Measurements from ENCODE around the gene CDC123. TPM values are rescaled to one million over a fixed set of nuclear protein-coding genes. Genes with fewer than 3 reads are reported as not detected.

The CDC123 gene
- total RNA-seq, 1 experiment from 2014 or later, result 132 TPM

DNA sequence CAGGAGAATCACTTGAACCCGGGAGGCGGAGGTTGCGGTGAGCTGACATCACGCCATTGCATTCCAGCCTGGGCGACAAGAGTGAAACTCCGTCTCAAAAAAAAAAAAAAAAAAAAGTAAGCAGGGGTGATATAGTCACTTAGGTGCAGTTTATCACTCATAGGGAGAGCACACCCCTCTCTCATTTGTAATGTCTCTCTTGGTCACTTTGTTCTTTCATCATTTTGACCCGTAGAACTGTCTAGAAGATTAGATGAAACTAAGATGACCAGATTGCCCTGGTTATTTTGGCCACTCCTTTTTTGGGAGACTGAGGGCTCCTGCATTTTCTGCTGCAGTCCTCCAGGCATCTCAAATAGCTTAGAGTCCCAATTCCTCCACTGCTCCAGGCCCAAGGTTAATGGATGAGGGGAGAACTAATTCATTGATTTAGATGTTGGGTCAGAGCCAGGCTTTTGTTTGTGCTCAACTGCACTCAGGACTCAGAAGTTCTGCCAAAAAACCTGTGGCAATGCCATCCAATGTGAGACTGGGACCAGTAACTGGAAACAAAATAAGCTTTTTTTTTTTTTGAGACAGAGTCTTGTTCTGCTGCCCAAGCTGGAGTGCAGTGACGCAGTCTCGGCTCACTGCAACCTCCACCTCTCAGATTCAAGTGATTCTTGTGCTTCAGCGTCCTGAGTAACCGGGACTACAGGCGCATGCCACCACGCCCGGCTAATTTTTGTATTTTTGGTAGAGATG lies 103.4 kb downstream of the CDC123 start:
- Histone ChIP-seq H3K27me3 (ENCODE audit: insufficient read depth, low read length) (no peaks in the 10 kb centered on the region), H3K79me2 (ENCODE audit: insufficient read depth, low read length) (no peaks in the 10 kb centered on the region), H3K9me2 (ENCODE audit: insufficient read depth) (no peaks in the 10 kb centered on the region), H3K4me1 (ENCODE audit: control insufficient read depth in 1 of 2, insufficient read depth in 2 of 2, low read length in 2 of 2) (no peaks in the 10 kb centered on the region), H3K9ac (ENCODE audit: low read length) (no peak overlapping the region), H3K4me3 (replicated peaks in 1 of 2; ENCODE audit: low read depth in 1 of 2, low read length in 2 of 2) (no peak overlapping the region), H4K20me1 (ENCODE audit: insufficient read depth) (no peaks in the 10 kb centered on the region), H3K4me2 (ENCODE audit: low read length) (no peak overlapping the region), H2AFZ (ENCODE audit: low read depth, low read length, poor library complexity, severe bottlenecking) (no peak overlapping the region), H3K9me3 (ENCODE audit: control insufficient read depth in 1 of 2, insufficient read depth in 1 of 2, low read depth in 1 of 2, low read length in 2 of 2) (no peaks in the 10 kb centered on the region), H3K36me3 (ENCODE audit: control insufficient read depth in 1 of 2, insufficient read depth in 2 of 2, low read length in 2 of 2) (no peaks in the 10 kb centered on the region), H3K27ac (ENCODE audit: low read depth, low read length) (no peak overlapping the region)
- ATAC-seq, result no peak
- BruUV-seq (replicated peaks), result no TSS peak
- no peak for TF ChIP-seq TCF7L2 (IDR thresholded peaks at IDR 0.05; ENCODE audit: borderline replicate concordance, extremely low read depth, insufficient read depth, insufficient read length)
- no peak for TF ChIP-seq FOSL1 (IDR thresholded peaks at IDR 0.05; ENCODE audit: low read depth)
- TF ChIP-seq SIN3A (IDR thresholded peaks at IDR 0.05; ENCODE audit: low read depth), result no peak
- no peak for TF ChIP-seq POLR2AphosphoS5 (IDR thresholded peaks at IDR 0.05; ENCODE audit: low read depth, low read length)
- no peak for TF ChIP-seq ELF1 (IDR thresholded peaks at IDR 0.05; ENCODE audit: borderline replicate concordance, low read depth)
- TF ChIP-seq, protein P1, sequence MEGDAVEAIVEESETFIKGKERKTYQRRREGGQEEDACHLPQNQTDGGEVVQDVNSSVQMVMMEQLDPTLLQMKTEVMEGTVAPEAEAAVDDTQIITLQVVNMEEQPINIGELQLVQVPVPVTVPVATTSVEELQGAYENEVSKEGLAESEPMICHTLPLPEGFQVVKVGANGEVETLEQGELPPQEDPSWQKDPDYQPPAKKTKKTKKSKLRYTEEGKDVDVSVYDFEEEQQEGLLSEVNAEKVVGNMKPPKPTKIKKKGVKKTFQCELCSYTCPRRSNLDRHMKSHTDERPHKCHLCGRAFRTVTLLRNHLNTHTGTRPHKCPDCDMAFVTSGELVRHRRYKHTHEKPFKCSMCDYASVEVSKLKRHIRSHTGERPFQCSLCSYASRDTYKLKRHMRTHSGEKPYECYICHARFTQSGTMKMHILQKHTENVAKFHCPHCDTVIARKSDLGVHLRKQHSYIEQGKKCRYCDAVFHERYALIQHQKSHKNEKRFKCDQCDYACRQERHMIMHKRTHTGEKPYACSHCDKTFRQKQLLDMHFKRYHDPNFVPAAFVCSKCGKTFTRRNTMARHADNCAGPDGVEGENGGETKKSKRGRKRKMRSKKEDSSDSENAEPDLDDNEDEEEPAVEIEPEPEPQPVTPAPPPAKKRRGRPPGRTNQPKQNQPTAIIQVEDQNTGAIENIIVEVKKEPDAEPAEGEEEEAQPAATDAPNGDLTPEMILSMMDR (IDR thresholded peaks at IDR 0.05 in 2 of 3, conservative IDR thresholded peaks at IDR 0.05 in 1 of 3; ENCODE audit: borderline replicate concordance in 1 of 3, insufficient read depth in 1 of 3, low read depth in 2 of 3, low read length in 2 of 3), result no peak
- TF ChIP-seq RAD21 (IDR thresholded peaks at IDR 0.05; ENCODE audit: low read depth), result no peak
- TF ChIP-seq, protein P2, sequence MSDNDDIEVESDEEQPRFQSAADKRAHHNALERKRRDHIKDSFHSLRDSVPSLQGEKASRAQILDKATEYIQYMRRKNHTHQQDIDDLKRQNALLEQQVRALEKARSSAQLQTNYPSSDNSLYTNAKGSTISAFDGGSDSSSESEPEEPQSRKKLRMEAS (IDR thresholded peaks at IDR 0.05), result no peak
- no peak for TF ChIP-seq SRF (IDR thresholded peaks at IDR 0.05; ENCODE audit: low read depth)
- TF ChIP-seq, protein P3, sequence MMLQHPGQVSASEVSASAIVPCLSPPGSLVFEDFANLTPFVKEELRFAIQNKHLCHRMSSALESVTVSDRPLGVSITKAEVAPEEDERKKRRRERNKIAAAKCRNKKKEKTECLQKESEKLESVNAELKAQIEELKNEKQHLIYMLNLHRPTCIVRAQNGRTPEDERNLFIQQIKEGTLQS (IDR thresholded peaks at IDR 0.05), result no peak
- TF ChIP-seq JUND (IDR thresholded peaks at IDR 0.05), result no peak
- no peak for TF ChIP-seq EGR1 (IDR thresholded peaks at IDR 0.05; ENCODE audit: low read depth)
- TF ChIP-seq ZNF274 (IDR thresholded peaks at IDR 0.05; ENCODE audit: low read depth, low read length), result no peak
- TF ChIP-seq CBX3 (IDR thresholded peaks at IDR 0.05; ENCODE audit: low read depth), result no peak
- TF ChIP-seq CEBPB (IDR thresholded peaks at IDR 0.05; ENCODE audit: low read depth), result no peak
- TF ChIP-seq ZFX (IDR thresholded peaks at IDR 0.05), result no peak
- CTCF ChIA-PET, result no interaction called here
- no peak for DNase-seq (ENCODE audit: low read depth, low spot score)
- POLR2A ChIA-PET, result no interaction called here
- RAD21 ChIA-PET (ENCODE audit: low non-redundant PET in 1 of 2, low total read pairs in 2 of 2, uncharacterized antibody in 2 of 2, unreplicated experiment in 2 of 2), result no interaction called here
- intact Hi-C loops (cut with micrococcal nuclease), result no loop called here

Other genes with a start within 250 kb of the CDC123 start
- gene UPF2, start 153.4 kb upstream of the CDC123 start, total RNA-seq (2021; ENCODE audit: unreplicated experiment), result 27.3 TPM
- 20.6 TPM for gene DHTKD1, start 127.2 kb upstream of the CDC123 start, total RNA-seq (2021; ENCODE audit: unreplicated experiment)
- 10.0 TPM for gene SEC61A2, start 66.5 kb upstream of the CDC123 start, total RNA-seq (2021; ENCODE audit: unreplicated experiment)
- gene NUDT5, start 297 bp upstream of the CDC123 start, total RNA-seq (2021; ENCODE audit: unreplicated experiment), result 101 TPM
- 9.6 TPM for gene CAMK1D, start 153.4 kb downstream of the CDC123 start, total RNA-seq (2021; ENCODE audit: unreplicated experiment)

All from HCT116 (cell line).